GM23338 (cell line): ENCODE measurements around the gene APOOL. TPM values are rescaled to one million over a fixed set of nuclear protein-coding genes. Genes with fewer than 3 reads are reported as not detected.

Experiments
- ATAC-seq: fragments of 200-7000 bp; cut with Tn5 transposase; 3 replicates; pipeline ENCODE4 v1.9.1; 2020
- DNase-seq: peaks from one replicate; pipeline ENCODE4 v3.0.0-alpha.2; 2015; ENCODE audit warnings: low spot score
- H2AFZ ChIP-seq: fragments of 200-600 bp; sonication (generic); 2 replicates; pipeline ENCODE4 v1.8.0; 2016; ENCODE audit warnings: antibody characterized with exemption, mild to moderate bottlenecking, moderate library complexity
- H3F3A ChIP-seq: fragments of 200-600 bp; sonication (generic); replicated peaks from 2 replicates; pipeline ENCODE4 v1.8.0; 2017; ENCODE audit warnings: antibody characterized with exemption, mixed run types, low read depth
- H3K27ac ChIP-seq: fragments of 200-600 bp; sonication (generic); 2 replicates; pipeline ENCODE4 v1.6.1; 2016; ENCODE audit warnings: low read depth
- H3K27me3 ChIP-seq: fragments of 200-600 bp; sonication (generic); 2 replicates; pipeline ENCODE4 v1.8.0; 2016; ENCODE audit warnings: mild to moderate bottlenecking, mixed run types, moderate library complexity; ENCODE audit not compliant: insufficient read depth
- H3K36me3 ChIP-seq: fragments of 200-600 bp; sonication (generic); 2 replicates; pipeline ENCODE4 v1.8.0; 2016; ENCODE audit warnings: mild to moderate bottlenecking; ENCODE audit not compliant: insufficient read depth
- H3K4me1 ChIP-seq: fragments of 200-600 bp; sonication (generic); 2 replicates; pipeline ENCODE4 v1.8.0; 2016; ENCODE audit warnings: mild to moderate bottlenecking, moderate library complexity; ENCODE audit not compliant: insufficient read depth
- H3K4me2 ChIP-seq: fragments of 200-600 bp; sonication (generic); 2 replicates; pipeline ENCODE4 v1.7.1; 2017; ENCODE audit warnings: mixed run types
- H3K4me3 ChIP-seq: fragments of 200-600 bp; sonication (generic); 2 replicates; pipeline ENCODE4 v1.6.1; 2016; ENCODE audit warnings: mixed run types
- H3K79me2 ChIP-seq: fragments of 200-600 bp; sonication (generic); replicated peaks from 2 replicates; pipeline ENCODE4 v1.8.0; 2017; ENCODE audit warnings: mild to moderate bottlenecking; ENCODE audit not compliant: insufficient read depth
- H3K9me2 ChIP-seq: fragments of 200-600 bp; sonication (generic); 2 replicates; pipeline ENCODE4 v1.8.0; 2017; ENCODE audit not compliant: insufficient read depth
- H4K20me1 ChIP-seq: fragments of 200-600 bp; sonication (generic); replicated peaks from 2 replicates; pipeline ENCODE4 v1.8.0; 2017; ENCODE audit warnings: mild to moderate bottlenecking; ENCODE audit not compliant: insufficient read depth
- H3K27ac Mint-ChIP-seq: 2 replicates; pipeline ENCODE4 v1.8.0; 2020; ENCODE audit warnings: inconsistent platforms, mild to moderate bottlenecking, moderate library complexity, mixed read lengths
- H3K27me3 Mint-ChIP-seq: 3 replicates; pipeline ENCODE4 v1.8.0; 2022; ENCODE audit warnings: low read depth, mild to moderate bottlenecking, moderate library complexity, mixed read lengths, inconsistent platforms; ENCODE audit not compliant: insufficient read depth, poor library complexity
- H3K36me3 Mint-ChIP-seq: 3 replicates; pipeline ENCODE4 v1.8.0; 2021; ENCODE audit warnings: low read depth, mild to moderate bottlenecking, inconsistent platforms, moderate library complexity, mixed read lengths
- H3K4me1 Mint-ChIP-seq: 3 replicates; pipeline ENCODE4 v1.8.0; 2020; ENCODE audit warnings: mild to moderate bottlenecking, inconsistent platforms, mixed read lengths
- H3K4me3 Mint-ChIP-seq: 3 replicates; pipeline ENCODE4 v1.8.0; 2021; ENCODE audit warnings: moderate library complexity, mild to moderate bottlenecking, inconsistent platforms, mixed read lengths
- H3K9me3 Mint-ChIP-seq: 3 replicates; pipeline ENCODE4 v1.8.0; 2020; ENCODE audit warnings: moderate library complexity, mild to moderate bottlenecking, inconsistent platforms, mixed read lengths
- CREB1 ChIP-seq: fragments of 250-450 bp; sonication (Bioruptor Pico); IDR thresholded peaks from 2 replicates; pipeline ENCODE4 v1.5.0; 2020; ENCODE audit warnings: low read depth, mild to moderate bottlenecking, moderate library complexity
- EZH2 ChIP-seq: fragments of 200-600 bp; sonication (generic); IDR thresholded peaks from one replicate; pipeline ENCODE4 v1.8.0; 2017; ENCODE audit warnings: antibody characterized with exemption, mild to moderate bottlenecking, low read depth; ENCODE audit not compliant: unreplicated experiment
- JUNB ChIP-seq: IDR thresholded peaks from one replicate; pipeline ENCODE4 v1.6.1; 2016; ENCODE audit warnings: antibody characterized with exemption; ENCODE audit not compliant: unreplicated experiment
- NANOG ChIP-seq: IDR thresholded peaks from 2 replicates; pipeline ENCODE4 v1.6.1; 2016; ENCODE audit warnings: antibody characterized with exemption, borderline replicate concordance
- POLR2AphosphoS5 ChIP-seq: IDR thresholded peaks from 2 replicates; pipeline ENCODE4 v1.6.1; 2016; ENCODE audit warnings: antibody characterized with exemption, low read depth
- STAT1 ChIP-seq: IDR thresholded peaks from one replicate; pipeline ENCODE4 v1.6.1; 2016; ENCODE audit warnings: antibody characterized with exemption; ENCODE audit not compliant: unreplicated experiment
- ZNF114 ChIP-seq: fragments of 250-450 bp; sonication (Bioruptor Pico); IDR thresholded peaks from 2 replicates; pipeline ENCODE4 v1.5.0; 2020; ENCODE audit warnings: mild to moderate bottlenecking, moderate library complexity
- ZNF331 ChIP-seq: fragments of 250-450 bp; sonication (Bioruptor Pico); IDR thresholded peaks from 2 replicates; pipeline ENCODE4 v1.5.0; 2020; ENCODE audit warnings: low read depth, mild to moderate bottlenecking, moderate library complexity
- long read RNA-seq: library from polyadenylated mRNA; unstranded; transcript quantifications from one replicate; pipeline ENCODE4 v2.0.0, GENCODE V29; 2020; ENCODE audit not compliant: unreplicated experiment
- polyA plus RNA-seq: library from polyadenylated mRNA; unstranded; fragments of >200 nt; fragmentation: Nextera tagmentation; extraction: Ambion mirVana; gene quantifications from 2 replicates; pipeline ENCODE4 v1.2.1, GENCODE V29; 2016
- total RNA-seq: library from RNA; depleted of rRNA; stranded (reverse); fragments of >200 nt; shearing (Covaris generic); gene quantifications from 2 replicates; pipeline ENCODE4 v1.2.3, GENCODE V29; 2014; rRNA removed
- TF ChIP-seq, protein P1 (sequence below): IDR thresholded peaks from 2 replicates; pipeline ENCODE4 v1.6.1; 2016; ENCODE audit warnings: antibody characterized with exemption
- TF ChIP-seq, protein P2 (sequence below): IDR thresholded peaks from one replicate; pipeline ENCODE4 v1.6.1; 2018; ENCODE audit warnings: antibody characterized with exemption; ENCODE audit not compliant: unreplicated experiment

APOOL gene, protein sequence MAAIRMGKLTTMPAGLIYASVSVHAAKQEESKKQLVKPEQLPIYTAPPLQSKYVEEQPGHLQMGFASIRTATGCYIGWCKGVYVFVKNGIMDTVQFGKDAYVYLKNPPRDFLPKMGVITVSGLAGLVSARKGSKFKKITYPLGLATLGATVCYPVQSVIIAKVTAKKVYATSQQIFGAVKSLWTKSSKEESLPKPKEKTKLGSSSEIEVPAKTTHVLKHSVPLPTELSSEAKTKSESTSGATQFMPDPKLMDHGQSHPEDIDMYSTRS
- total RNA-seq (7.5 and 10.4 TPM in 2 replicates), polyA plus RNA-seq (11.0 and 11.1 TPM in 2 replicates)
- long read RNA-seq, transcript APOOL-201 (9 exons, 1,279 nt) = major isoform, 7 of 10 reads
- long read RNA-seq, partial matches to known transcripts = 0 of 10 reads
- long read RNA-seq, other reads (novel, unspliced or antisense) = 3 of 10 reads

DNA sequence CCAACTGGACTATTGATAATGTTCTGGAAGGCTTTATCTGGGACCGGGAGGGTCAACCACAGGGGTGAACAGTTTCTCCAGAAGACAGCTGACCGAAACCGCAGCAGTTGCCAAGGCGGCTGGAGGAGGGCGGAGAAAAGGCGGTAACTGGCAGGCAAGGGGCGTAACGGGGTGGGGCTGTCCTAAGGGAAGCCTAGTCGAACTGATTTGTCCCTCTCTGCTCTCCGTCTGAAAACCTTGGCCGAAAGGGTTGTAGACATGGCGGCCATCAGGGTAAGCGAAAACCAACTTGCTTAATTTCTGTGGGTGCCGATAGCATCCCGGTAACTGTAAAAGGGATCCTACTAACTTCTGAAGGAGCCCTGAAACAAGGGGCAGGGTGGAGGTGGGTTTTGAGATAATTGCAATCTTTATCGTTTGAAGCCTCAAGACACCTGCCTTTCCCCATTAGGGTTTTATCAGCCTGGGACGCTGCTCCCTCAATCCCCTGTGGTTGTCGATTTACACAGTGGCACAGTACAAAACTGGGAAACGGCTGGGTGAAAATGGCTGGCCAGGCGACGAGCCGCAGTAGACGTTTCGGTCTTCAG is at the start of gene APOOL:
Gene APOOL, plus strand, starts transcription at position 223 of the 590 bp plus-strand sequence. Its CDS starts 36 bp downstream, at position 259.
- Histone ChIP-seq H3K27ac (0 out of 2 replicates have a peak within 1 kb of the TSS, but pooled peaks have one; percentile 59), H3F3A (no peaks in the 10 kb centered on the region), H3K36me3 (no peaks in the 10 kb centered on the region), H3K79me2 (peaks cover 28% of the 10 kb centered on the region), H3K27me3 (no peaks in the 10 kb centered on the region), H2AFZ (peak within 1 kb of the TSS; percentile 88), H3K9me2 (no peaks in the 10 kb centered on the region), H3K4me2 (peak within 1 kb of the TSS; percentile 80), H3K4me1 (no peaks in the 10 kb centered on the region), H3K4me3 (peak within 1 kb of the TSS; percentile 83), H4K20me1 (no peaks in the 10 kb centered on the region)
- DNase-seq (peak; percentile 88), ATAC-seq (peak; percentile 99)
- TF ChIP-seq CREB1 (CRISPR knock-in tag) (no peak), EZH2 (no peak), STAT1 (no peak), ZNF114 (CRISPR knock-in tag) (no peak), ZNF331 (CRISPR knock-in tag) (no peak), POLR2AphosphoS5 (peak; percentile 59)
- TF ChIP-seq, protein P1, sequence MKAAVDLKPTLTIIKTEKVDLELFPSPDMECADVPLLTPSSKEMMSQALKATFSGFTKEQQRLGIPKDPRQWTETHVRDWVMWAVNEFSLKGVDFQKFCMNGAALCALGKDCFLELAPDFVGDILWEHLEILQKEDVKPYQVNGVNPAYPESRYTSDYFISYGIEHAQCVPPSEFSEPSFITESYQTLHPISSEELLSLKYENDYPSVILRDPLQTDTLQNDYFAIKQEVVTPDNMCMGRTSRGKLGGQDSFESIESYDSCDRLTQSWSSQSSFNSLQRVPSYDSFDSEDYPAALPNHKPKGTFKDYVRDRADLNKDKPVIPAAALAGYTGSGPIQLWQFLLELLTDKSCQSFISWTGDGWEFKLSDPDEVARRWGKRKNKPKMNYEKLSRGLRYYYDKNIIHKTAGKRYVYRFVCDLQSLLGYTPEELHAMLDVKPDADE = no peak
- TF ChIP-seq, protein P2, sequence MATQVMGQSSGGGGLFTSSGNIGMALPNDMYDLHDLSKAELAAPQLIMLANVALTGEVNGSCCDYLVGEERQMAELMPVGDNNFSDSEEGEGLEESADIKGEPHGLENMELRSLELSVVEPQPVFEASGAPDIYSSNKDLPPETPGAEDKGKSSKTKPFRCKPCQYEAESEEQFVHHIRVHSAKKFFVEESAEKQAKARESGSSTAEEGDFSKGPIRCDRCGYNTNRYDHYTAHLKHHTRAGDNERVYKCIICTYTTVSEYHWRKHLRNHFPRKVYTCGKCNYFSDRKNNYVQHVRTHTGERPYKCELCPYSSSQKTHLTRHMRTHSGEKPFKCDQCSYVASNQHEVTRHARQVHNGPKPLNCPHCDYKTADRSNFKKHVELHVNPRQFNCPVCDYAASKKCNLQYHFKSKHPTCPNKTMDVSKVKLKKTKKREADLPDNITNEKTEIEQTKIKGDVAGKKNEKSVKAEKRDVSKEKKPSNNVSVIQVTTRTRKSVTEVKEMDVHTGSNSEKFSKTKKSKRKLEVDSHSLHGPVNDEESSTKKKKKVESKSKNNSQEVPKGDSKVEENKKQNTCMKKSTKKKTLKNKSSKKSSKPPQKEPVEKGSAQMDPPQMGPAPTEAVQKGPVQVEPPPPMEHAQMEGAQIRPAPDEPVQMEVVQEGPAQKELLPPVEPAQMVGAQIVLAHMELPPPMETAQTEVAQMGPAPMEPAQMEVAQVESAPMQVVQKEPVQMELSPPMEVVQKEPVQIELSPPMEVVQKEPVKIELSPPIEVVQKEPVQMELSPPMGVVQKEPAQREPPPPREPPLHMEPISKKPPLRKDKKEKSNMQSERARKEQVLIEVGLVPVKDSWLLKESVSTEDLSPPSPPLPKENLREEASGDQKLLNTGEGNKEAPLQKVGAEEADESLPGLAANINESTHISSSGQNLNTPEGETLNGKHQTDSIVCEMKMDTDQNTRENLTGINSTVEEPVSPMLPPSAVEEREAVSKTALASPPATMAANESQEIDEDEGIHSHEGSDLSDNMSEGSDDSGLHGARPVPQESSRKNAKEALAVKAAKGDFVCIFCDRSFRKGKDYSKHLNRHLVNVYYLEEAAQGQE = no peak
- Mint-ChIP-seq H3K27ac (peak within 1 kb of the TSS; percentile 88), H3K36me3 (no peaks in the 10 kb centered on the region; the same call in 1 of the 3 replicates), H3K4me3 (peak within 1 kb of the TSS; percentile 86), H3K4me1 (no peaks in the 10 kb centered on the region), H3K9me3 (no peaks in the 10 kb centered on the region), H3K27me3 (no peaks in the 10 kb centered on the region)

DNA sequence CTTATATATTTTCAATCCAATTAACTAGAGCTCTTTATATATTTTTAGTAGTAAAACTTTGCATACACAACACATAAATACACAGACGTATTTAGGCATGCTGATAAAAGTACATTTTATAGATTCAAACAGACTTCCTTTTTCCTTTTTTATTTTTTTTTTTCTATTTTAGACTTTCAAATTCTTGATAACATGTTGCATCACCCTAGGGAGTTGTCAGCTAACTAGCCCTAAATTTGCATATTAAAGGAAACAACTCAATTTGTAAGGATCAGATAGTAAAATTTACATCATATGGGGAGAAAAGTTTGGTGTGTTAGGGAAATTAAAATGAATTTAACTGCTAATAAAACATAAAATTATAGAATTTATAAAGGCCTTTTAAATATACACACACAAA is 47.4 kb upstream of the APOOL start:
- no peaks in the 10 kb centered on the region for H3K79me2 ChIP-seq
- Mint-ChIP-seq H3K27me3 (peaks cover 3% of the 10 kb centered on the region), H3K9me3 (no peaks in the 10 kb centered on the region; the same call in 1 of the 3 replicates), H3K27ac (no peak overlapping the region; the same call in 1 of the 2 replicates), H3K36me3 (no peaks in the 10 kb centered on the region), H3K4me3 (no peak overlapping the region), H3K4me1 (peaks cover 20% of the 10 kb centered on the region)
- H3K27ac ChIP-seq = peak overlapping the region; percentile 33; the same call in 1 of the 2 replicates
- H3K4me2 ChIP-seq = no peak overlapping the region
- H3K9me2 ChIP-seq = no peaks in the 10 kb centered on the region
- H3K4me1 ChIP-seq = peaks cover 18% of the 10 kb centered on the region; the same call in 1 of the 2 replicates
- no peak overlapping the region for H2AFZ ChIP-seq
- ATAC-seq (no peak), DNase-seq (peak; percentile 21)
- H3K27me3 ChIP-seq = no peaks in the 10 kb centered on the region
- H3K4me3 ChIP-seq = no peak overlapping the region
- H3K36me3 ChIP-seq = no peaks in the 10 kb centered on the region
- no peaks in the 10 kb centered on the region for H3F3A ChIP-seq
- H4K20me1 ChIP-seq = no peaks in the 10 kb centered on the region
- TF ChIP-seq CREB1 (CRISPR knock-in tag) (no peak), JUNB (no peak), STAT1 (no peak), NANOG (no peak)
- TF ChIP-seq, protein P1 = no peak
- TF ChIP-seq, protein P2 = no peak
